ENCODE results near the gene CALML6.

CALML6 gene

DNA sequence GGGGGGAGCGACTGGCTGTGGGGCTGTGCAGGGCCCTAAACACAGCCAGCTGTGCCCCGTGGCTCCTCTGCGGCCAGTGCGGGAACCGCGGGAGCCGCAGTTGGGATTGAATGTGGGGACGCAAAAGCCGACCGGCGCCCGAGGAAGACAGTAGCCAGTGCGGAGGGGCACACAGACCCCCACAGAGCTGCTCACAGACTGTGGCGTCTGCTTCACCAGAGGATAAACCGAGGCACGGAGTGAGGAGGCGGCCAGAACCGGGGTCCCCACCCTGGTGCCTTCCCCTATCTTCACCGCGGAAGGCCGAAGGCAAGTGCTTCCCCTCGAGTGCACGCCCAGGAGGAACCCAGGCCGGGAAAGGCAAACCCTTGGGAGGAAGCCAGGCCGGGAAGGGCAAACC lies 12.7 kb downstream of the CALML6 start:
- H3K36me3 ChIP-seq (ENCODE audit: low read length), result no peaks in the 10 kb centered on the region
- H3K9ac ChIP-seq (ENCODE audit: low read length), result no peak overlapping the region
- no peak overlapping the region for H3K4me2 ChIP-seq (ENCODE audit: low read depth, low read length, poor library complexity, severe bottlenecking)
- H3K9me3 ChIP-seq (ENCODE audit: insufficient read depth, low read length), result no peaks in the 10 kb centered on the region
- H3K9me2 ChIP-seq (replicated peaks; ENCODE audit: insufficient read depth, low read length), result no peaks in the 10 kb centered on the region
- no peaks in the 10 kb centered on the region for H3K27me3 ChIP-seq (ENCODE audit: low read length)
- no peak overlapping the region for H3K27ac ChIP-seq (ENCODE audit: low read depth, low read length)
- H2AFZ ChIP-seq (ENCODE audit: low read depth, low read length, severe bottlenecking), result no peak overlapping the region
- no peaks in the 10 kb centered on the region for H3F3A ChIP-seq (ENCODE audit: insufficient read depth)
- H3K4me3 ChIP-seq (ENCODE audit: insufficient read depth, low read length, poor library complexity, severe bottlenecking), result no peak overlapping the region
- TF ChIP-seq, protein P1, sequence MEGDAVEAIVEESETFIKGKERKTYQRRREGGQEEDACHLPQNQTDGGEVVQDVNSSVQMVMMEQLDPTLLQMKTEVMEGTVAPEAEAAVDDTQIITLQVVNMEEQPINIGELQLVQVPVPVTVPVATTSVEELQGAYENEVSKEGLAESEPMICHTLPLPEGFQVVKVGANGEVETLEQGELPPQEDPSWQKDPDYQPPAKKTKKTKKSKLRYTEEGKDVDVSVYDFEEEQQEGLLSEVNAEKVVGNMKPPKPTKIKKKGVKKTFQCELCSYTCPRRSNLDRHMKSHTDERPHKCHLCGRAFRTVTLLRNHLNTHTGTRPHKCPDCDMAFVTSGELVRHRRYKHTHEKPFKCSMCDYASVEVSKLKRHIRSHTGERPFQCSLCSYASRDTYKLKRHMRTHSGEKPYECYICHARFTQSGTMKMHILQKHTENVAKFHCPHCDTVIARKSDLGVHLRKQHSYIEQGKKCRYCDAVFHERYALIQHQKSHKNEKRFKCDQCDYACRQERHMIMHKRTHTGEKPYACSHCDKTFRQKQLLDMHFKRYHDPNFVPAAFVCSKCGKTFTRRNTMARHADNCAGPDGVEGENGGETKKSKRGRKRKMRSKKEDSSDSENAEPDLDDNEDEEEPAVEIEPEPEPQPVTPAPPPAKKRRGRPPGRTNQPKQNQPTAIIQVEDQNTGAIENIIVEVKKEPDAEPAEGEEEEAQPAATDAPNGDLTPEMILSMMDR (IDR thresholded peaks at IDR 0.05; ENCODE audit: insufficient read depth, low read length, poor library complexity, severe bottlenecking), result no peak
- TF ChIP-seq EZH2phosphoT487 (conservative IDR thresholded peaks at IDR 0.05; ENCODE audit: low read length), result no peak
- no peaks in the 10 kb centered on the region for H4K20me1 ChIP-seq (ENCODE audit: low read depth, low read length)
- no peaks in the 10 kb centered on the region for H3K79me2 ChIP-seq (ENCODE audit: insufficient read depth, low read length)

DNA sequence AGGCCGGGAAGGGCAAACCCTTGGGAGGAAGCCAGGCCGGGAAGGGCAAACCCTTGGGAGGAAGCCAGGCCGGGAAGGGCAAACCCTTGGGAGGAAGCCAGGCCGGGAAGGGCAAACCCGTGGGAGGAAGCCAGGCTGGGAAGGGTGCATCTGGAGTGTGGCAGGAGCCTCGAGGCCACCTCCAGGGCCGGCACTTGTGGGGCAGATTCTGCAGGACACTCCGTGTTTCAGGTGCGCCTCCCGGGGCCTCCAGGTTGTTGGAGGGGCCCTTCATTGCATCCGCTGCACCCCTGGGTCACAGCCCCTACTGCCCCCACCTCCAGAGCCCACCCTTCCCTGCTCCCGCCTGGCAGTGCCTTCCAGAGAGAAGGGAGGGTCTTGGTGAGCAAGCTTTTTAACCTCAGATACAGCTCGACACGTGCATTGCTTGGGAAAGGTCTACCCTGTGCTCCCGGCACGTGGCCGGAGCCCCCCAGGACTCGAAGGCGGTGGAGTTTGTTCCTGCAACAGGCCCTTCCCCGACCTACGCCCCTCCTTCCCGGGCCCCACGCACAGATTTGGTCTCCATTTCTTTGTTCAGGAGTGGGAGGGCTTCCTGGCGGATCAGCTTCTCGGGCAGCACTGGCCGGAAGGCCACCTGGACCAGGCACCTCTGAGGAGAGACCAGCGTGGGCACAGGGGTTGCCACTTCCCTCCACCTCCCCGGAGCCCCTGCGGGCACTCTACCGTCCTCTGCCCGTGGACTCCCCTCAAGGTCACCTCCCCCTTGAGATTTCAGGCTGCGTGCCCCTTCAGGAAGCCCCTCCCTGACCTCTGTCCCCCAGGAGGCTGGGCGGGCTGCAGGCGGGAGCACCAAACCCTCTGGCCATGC lies 13.4 kb downstream of the CALML6 start:
- no peak for TF ChIP-seq EZH2phosphoT487 (conservative IDR thresholded peaks at IDR 0.05; ENCODE audit: low read length)
- TF ChIP-seq, protein P1 (IDR thresholded peaks at IDR 0.05; ENCODE audit: insufficient read depth, low read length, poor library complexity, severe bottlenecking), result no peak
- Histone ChIP-seq H3K9me3 (ENCODE audit: insufficient read depth, low read length) (no peaks in the 10 kb centered on the region), H3K27ac (ENCODE audit: low read depth, low read length) (no peak overlapping the region)

DNA sequence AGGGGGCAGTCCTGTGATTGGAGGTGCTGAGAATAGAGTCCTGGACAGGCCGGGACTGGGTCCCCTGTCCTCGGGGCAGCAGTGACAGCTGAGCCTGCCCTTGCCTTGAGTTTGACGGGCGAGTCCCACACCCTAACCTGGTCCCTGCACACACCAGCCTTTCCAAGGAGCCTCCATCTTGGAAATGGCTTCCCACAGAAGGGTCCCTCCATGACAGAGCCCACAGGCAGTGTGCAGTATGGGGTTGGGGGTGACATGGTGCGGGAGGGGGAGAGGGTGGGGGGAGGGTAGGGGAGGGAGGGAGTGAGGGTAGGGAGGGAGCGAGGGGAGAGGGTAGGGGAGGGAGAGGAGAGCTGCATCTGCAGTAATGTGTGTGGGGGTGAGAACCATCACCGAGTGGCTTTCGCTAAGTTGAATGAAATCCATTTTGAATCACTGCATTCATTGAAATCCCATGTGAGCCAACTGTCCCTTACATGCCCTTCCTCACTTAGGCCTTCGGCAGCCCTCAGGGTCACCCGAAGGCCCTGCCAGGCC lies 14.1 kb downstream of the CALML6 start:
- Histone ChIP-seq H3F3A (ENCODE audit: insufficient read depth) (no peaks in the 10 kb centered on the region), H3K9me2 (replicated peaks; ENCODE audit: insufficient read depth, low read length) (no peaks in the 10 kb centered on the region), H3K27me3 (ENCODE audit: low read length) (no peaks in the 10 kb centered on the region), H3K79me2 (ENCODE audit: insufficient read depth, low read length) (no peaks in the 10 kb centered on the region), H4K20me1 (ENCODE audit: low read depth, low read length) (no peaks in the 10 kb centered on the region), H3K27ac (ENCODE audit: low read depth, low read length) (no peak overlapping the region), H3K4me2 (ENCODE audit: low read depth, low read length, poor library complexity, severe bottlenecking) (no peak overlapping the region), H3K4me3 (ENCODE audit: insufficient read depth, low read length, poor library complexity, severe bottlenecking) (no peak overlapping the region), H2AFZ (ENCODE audit: low read depth, low read length, severe bottlenecking) (no peak overlapping the region), H3K9ac (ENCODE audit: low read length) (no peak overlapping the region), H3K9me3 (ENCODE audit: insufficient read depth, low read length) (peaks cover 4% of the 10 kb centered on the region; the same call in 1 of the 2 replicates), H3K36me3 (ENCODE audit: low read length) (no peaks in the 10 kb centered on the region)
- TF ChIP-seq, protein P1 (IDR thresholded peaks at IDR 0.05; ENCODE audit: insufficient read depth, low read length, poor library complexity, severe bottlenecking), result no peak
- no peak for TF ChIP-seq EZH2phosphoT487 (conservative IDR thresholded peaks at IDR 0.05; ENCODE audit: low read length)

More for the DNA sequence above, 13.4 kb downstream of the CALML6 start:
- Histone ChIP-seq H2AFZ (ENCODE audit: low read depth, low read length, severe bottlenecking) (no peak overlapping the region), H3K4me3 (ENCODE audit: insufficient read depth, low read length, poor library complexity, severe bottlenecking) (no peak overlapping the region), H3F3A (ENCODE audit: insufficient read depth) (no peaks in the 10 kb centered on the region), H4K20me1 (ENCODE audit: low read depth, low read length) (no peaks in the 10 kb centered on the region), H3K79me2 (ENCODE audit: insufficient read depth, low read length) (no peaks in the 10 kb centered on the region), H3K27me3 (ENCODE audit: low read length) (no peaks in the 10 kb centered on the region), H3K9ac (ENCODE audit: low read length) (no peak overlapping the region), H3K36me3 (ENCODE audit: low read length) (no peaks in the 10 kb centered on the region), H3K9me2 (replicated peaks; ENCODE audit: insufficient read depth, low read length) (no peaks in the 10 kb centered on the region), H3K4me2 (ENCODE audit: low read depth, low read length, poor library complexity, severe bottlenecking) (no peak overlapping the region)
